ENCODE data around the gene ANKRD10.
"Not testable (repeated sequence)": the region's sequence is repeated elsewhere in the genome, so short reads cannot be mapped to it uniquely, and the experiment has no call there.

GRCh38 chr13:110954533-110954920, 39.7 kb upstream of the ANKRD10 start:
- not testable (repeated sequence) for TF ChIP-seq CBX3 (IDR thresholded peaks at IDR 0.05; ENCODE audit: borderline replicate concordance, low read depth); ASH2L (IDR thresholded peaks at IDR 0.05; ENCODE audit: borderline replicate concordance, low read depth); SMAD1 (IDR thresholded peaks at IDR 0.05; ENCODE audit: low read depth, partially characterized antibody); POLR2AphosphoS5 (IDR thresholded peaks at IDR 0.05; ENCODE audit: low read length); SREBF1 (IDR thresholded peaks at IDR 0.05; ENCODE audit: low read length); SIX5 (IDR thresholded peaks at IDR 0.05; ENCODE audit: low read depth, low read length, severe bottlenecking); BCL11A (IDR thresholded peaks at IDR 0.05; ENCODE audit: low read depth, low read length)
